K562 (cell line): ENCODE data around the gene PDGFA. TPM values are rescaled to one million over a fixed set of nuclear protein-coding genes. Genes with fewer than 3 reads are reported as not detected.
A peak's percentile ranks its signal among the peaks of the same experiment; 100 is the strongest.

Source experiments
- BCL6 ChIP-seq: fragments of 250-450 bp; sonication (Bioruptor Pico); IDR thresholded peaks from 2 replicates; pipeline ENCODE4 v1.4.0; 2020
- CHD7 ChIP-seq: fragments of 200-600 bp; sonication (generic); IDR thresholded peaks from one replicate; pipeline ENCODE4 v1.6.1; 2012; ENCODE audit warnings: mild to moderate bottlenecking, low read depth, low read length, inconsistent platforms
- E2F4 ChIP-seq: sonication (generic); formaldehyde crosslinking; IDR thresholded peaks from 2 replicates; pipeline ENCODE4 v1.8.0; 2022; ENCODE audit warnings: mild to moderate bottlenecking, low read depth, missing genetic modification reagents
- FOXA1 ChIP-seq: fragments of 450-650 bp; IDR thresholded peaks from 2 replicates; pipeline ENCODE4 v1.6.1; 2016; ENCODE audit warnings: mild to moderate bottlenecking, borderline replicate concordance
- MAZ ChIP-seq, 2 experiments: fragments of 450-650 bp in 1 of 2; sonication (generic) in 1 of 2; formaldehyde crosslinking; IDR thresholded peaks in 1 of 2; conservative IDR thresholded peaks in 1 of 2; 2 replicates each; pipeline versions ENCODE4 v1.4.0 to v1.5.0; 2020; ENCODE audit warnings: mild to moderate bottlenecking in 1 of 2, missing genetic modification reagents in 1 of 2
- NFRKB ChIP-seq: fragments of 450-650 bp; IDR thresholded peaks from 2 replicates; pipeline ENCODE4 v1.6.1; 2016; ENCODE audit warnings: low read depth
- NFXL1 ChIP-seq: fragments of 450-650 bp; formaldehyde crosslinking; IDR thresholded peaks from 2 replicates; pipeline ENCODE4 v1.4.0; 2021; ENCODE audit warnings: mild to moderate bottlenecking
- ZBTB17 ChIP-seq: fragments of 450-650 bp; formaldehyde crosslinking; IDR thresholded peaks from 2 replicates; pipeline ENCODE4 v1.4.0; 2020; ENCODE audit warnings: mild to moderate bottlenecking
- ZNF311 ChIP-seq: fragments of 250-450 bp; sonication (Bioruptor Pico); IDR thresholded peaks from 2 replicates; pipeline ENCODE4 v1.4.0; 2020; ENCODE audit warnings: mild to moderate bottlenecking, moderate library complexity
- polyA plus RNA-seq, 8 experiments: library from polyadenylated mRNA; depleted of rRNA in 4 of 8; stranded (reverse) in 5 of 8; unstranded in 3 of 8; fragments of >200 nt; fragmentation: Nextera tagmentation in 2 of 8; fragmentation: Illumina TruSeq in 1 of 8; extraction: Ambion mirVana in 2 of 8; extraction: Trizol in 1 of 8; gene quantifications; 2 replicates each; pipeline versions ENCODE4 v1.2.1 to v1.2.3, GENCODE V29; 2011 to 2014; ENCODE audit warnings: inconsistent platforms in 1 of 8, missing spikeins in 1 of 8
- total RNA-seq, 7 experiments: library from RNA; depleted of rRNA in 6 of 7; stranded (reverse); fragments of >200 nt in 6 of 7; fragmentation: Illumina TruSeq in 2 of 7; extraction: Trizol in 2 of 7; gene quantifications; 2 replicates each; pipeline versions ENCODE4 v1.2.1 to v1.2.3, GENCODE V29; 2011 to 2021; ENCODE audit warnings: low replicate concordance in 1 of 7
- TF ChIP-seq, protein P1 (sequence below): fragments of 250-450 bp; sonication (Bioruptor Pico); IDR thresholded peaks from 2 replicates; pipeline ENCODE4 v1.5.1; 2021; ENCODE audit warnings: mild to moderate bottlenecking
- TF ChIP-seq, protein P2 (sequence below), 3 experiments: fragments of 200-800 bp in 1 of 3; sonication (Bioruptor generic) in 1 of 3; sonication (generic) in 1 of 3; formaldehyde crosslinking in 1 of 3; IDR thresholded peaks; 2 replicates each; pipeline versions ENCODE4 v1.6.1 to v1.8.0; 2016 to 2022; ENCODE audit warnings: mild to moderate bottlenecking in 2 of 3, missing compliant biosample characterization in 2 of 3, missing genetic modification characterization in 2 of 3, missing genetic modification reagents in 1 of 3

Gene PDGFA
- total and polyA plus RNA-seq, 9 of the 15 experiments (the other 6 are each of a cell fraction or from before 2014, with no cell fraction given), result 2.5 to 10.2 (median 4.6) TPM

DNA sequence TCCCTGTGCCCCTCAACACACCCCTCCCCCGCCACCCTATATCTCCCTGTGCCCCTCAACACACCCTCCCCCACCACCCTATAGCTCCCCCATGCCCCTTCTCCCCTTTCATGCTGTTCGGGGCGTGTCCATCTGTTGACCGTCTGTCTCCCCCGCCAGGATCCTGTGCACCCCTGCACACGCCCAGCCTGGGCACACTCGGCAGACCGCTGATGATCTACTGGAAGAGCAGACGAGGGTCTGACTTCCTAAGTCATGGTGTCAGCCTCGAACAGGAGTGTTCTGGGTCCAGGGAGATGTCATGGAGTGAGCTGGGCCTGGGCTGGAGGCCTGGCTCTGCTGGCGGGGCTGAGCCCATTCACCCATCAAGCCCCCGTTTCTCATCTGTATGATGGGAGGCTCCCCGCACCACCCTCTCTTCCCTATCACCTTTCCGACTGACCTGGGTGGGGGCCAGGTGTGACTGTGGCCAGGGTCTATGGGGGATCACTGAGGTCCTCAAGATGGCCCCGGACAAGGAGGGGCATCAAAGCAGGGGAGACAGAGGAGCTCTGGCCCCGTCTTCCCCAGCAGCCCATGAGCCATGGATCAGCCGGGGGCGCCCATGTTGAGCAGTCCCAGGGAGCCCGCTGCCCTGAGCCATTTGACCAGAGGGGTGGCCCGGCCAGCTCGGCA, 48.3 kb downstream of the PDGFA start (continued):
- TF ChIP-seq CHD7 (no peak), ZNF311 (CRISPR knock-in tag) (peak; percentile 63; the same call in 1 of the 2 replicates), MAZ (CRISPR knock-in tag; conservative IDR thresholded peaks at IDR 0.05 in 1 of 2, IDR thresholded peaks at IDR 0.05 in 1 of 2) (peak in 1 of 2 experiments; percentile 46; a peak in 2 of 4 replicates), FOXA1 (no peak), ZBTB17 (CRISPR knock-in tag) (peak; percentile 82; the same call in 1 of the 2 replicates), NFRKB (peak; percentile 94), BCL6 (CRISPR knock-in tag) (0 out of 2 replicates have a peak, but pooled peaks have one; percentile 27), NFXL1 (0 out of 2 replicates have a peak, but pooled peaks have one; percentile 53), E2F4 (CRISPR knock-in tag) (no peak)
- TF ChIP-seq, protein P1, sequence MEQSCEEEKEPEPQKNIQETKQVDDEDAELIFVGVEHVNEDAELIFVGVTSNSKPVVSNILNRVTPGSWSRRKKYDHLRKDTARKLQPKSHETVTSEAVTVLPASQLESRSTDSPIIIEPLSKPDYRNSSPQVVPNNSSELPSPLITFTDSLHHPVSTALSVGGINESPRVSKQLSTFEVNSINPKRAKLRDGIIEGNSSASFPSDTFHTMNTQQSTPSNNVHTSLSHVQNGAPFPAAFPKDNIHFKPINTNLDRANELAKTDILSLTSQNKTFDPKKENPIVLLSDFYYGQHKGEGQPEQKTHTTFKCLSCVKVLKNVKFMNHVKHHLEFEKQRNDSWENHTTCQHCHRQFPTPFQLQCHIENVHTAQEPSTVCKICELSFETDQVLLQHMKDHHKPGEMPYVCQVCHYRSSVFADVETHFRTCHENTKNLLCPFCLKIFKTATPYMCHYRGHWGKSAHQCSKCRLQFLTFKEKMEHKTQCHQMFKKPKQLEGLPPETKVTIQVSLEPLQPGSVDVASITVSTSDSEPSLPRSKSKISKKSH (CRISPR knock-in tag), result no peak
- TF ChIP-seq, protein P2, sequence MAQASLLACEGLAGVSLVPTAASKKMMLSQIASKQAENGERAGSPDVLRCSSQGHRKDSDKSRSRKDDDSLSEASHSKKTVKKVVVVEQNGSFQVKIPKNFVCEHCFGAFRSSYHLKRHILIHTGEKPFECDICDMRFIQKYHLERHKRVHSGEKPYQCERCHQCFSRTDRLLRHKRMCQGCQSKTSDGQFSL (CRISPR knock-in tag; IDR thresholded peaks at IDR 0.05), result no peak
- TF ChIP-seq, protein P2 (tag; IDR thresholded peaks at IDR 0.05), result 0 out of 4 replicates have a peak, but pooled peaks of 1 of the 2 experiments have one; percentile 43
